GM23248 (cell line): ENCODE data around the gene ZNF580. TPM values are rescaled to one million over a fixed set of nuclear protein-coding genes. Genes with fewer than 3 reads are reported as not detected.

Source experiments
- DNase-seq: peaks from one replicate; pipeline ENCODE4 v3.0.0-alpha.2; 2015
- H2AFZ ChIP-seq: fragments of 200-600 bp; sonication (generic); 2 replicates; pipeline ENCODE4 v1.6.1; 2016; ENCODE audit warnings: antibody characterized with exemption
- H3F3A ChIP-seq: fragments of 200-600 bp; sonication (generic); 2 replicates; pipeline ENCODE4 v1.6.1; 2016; ENCODE audit warnings: mild to moderate bottlenecking, antibody characterized with exemption, mixed run types; ENCODE audit not compliant: insufficient read depth
- H3K27ac ChIP-seq: fragments of 200-600 bp; sonication (generic); 2 replicates; pipeline ENCODE4 v1.5.1; 2016; ENCODE audit warnings: mild to moderate bottlenecking
- H3K27me3 ChIP-seq: fragments of 200-600 bp; sonication (generic); replicated peaks from 2 replicates; pipeline ENCODE4 v1.6.1; 2016; ENCODE audit warnings: mild to moderate bottlenecking; ENCODE audit not compliant: insufficient read depth
- H3K36me3 ChIP-seq: fragments of 200-600 bp; sonication (generic); 2 replicates; pipeline ENCODE4 v1.6.1; 2016; ENCODE audit warnings: low read depth, mild to moderate bottlenecking
- H3K4me1 ChIP-seq: fragments of 200-600 bp; sonication (generic); 2 replicates; pipeline ENCODE4 v1.6.1; 2016; ENCODE audit warnings: mild to moderate bottlenecking; ENCODE audit not compliant: insufficient read depth
- H3K4me2 ChIP-seq: fragments of 200-600 bp; sonication (generic); one replicate; pipeline ENCODE4 v1.6.1; 2016; ENCODE audit warnings: mild to moderate bottlenecking; ENCODE audit not compliant: unreplicated experiment
- H3K4me3 ChIP-seq: fragments of 200-600 bp; sonication (generic); 2 replicates; pipeline ENCODE4 v1.5.1; 2016; ENCODE audit warnings: mild to moderate bottlenecking
- H3K79me2 ChIP-seq: fragments of 200-600 bp; sonication (generic); 2 replicates; pipeline ENCODE4 v1.6.1; 2016; ENCODE audit warnings: mild to moderate bottlenecking; ENCODE audit not compliant: insufficient read depth
- H3K9ac ChIP-seq: fragments of 200-600 bp; sonication (generic); 2 replicates; pipeline ENCODE4 v1.6.1; 2016; ENCODE audit warnings: mild to moderate bottlenecking
- H3K9me2 ChIP-seq: fragments of 200-600 bp; sonication (generic); 2 replicates; pipeline ENCODE4 v1.6.1; 2016; ENCODE audit warnings: mixed run types, mild to moderate bottlenecking, moderate library complexity; ENCODE audit not compliant: insufficient read depth
- H3K9me3 ChIP-seq: fragments of 200-600 bp; sonication (generic); one replicate; pipeline ENCODE4 v1.6.1; 2017; ENCODE audit warnings: low read depth
- H4K20me1 ChIP-seq: fragments of 200-600 bp; sonication (generic); 2 replicates; pipeline ENCODE4 v1.6.0; 2016; ENCODE audit not compliant: insufficient read depth
- EZH2 ChIP-seq: fragments of 200-600 bp; sonication (generic); IDR thresholded peaks from 2 replicates; pipeline ENCODE4 v1.6.1; 2018; ENCODE audit warnings: antibody characterized with exemption, mild to moderate bottlenecking; ENCODE audit not compliant: insufficient read depth, poor library complexity, severe bottlenecking
- EZH2phosphoT487 ChIP-seq: fragments of 200-600 bp; sonication (generic); IDR thresholded peaks from 2 replicates; pipeline ENCODE4 v1.6.1; 2018; ENCODE audit warnings: antibody characterized with exemption, moderate library complexity, mild to moderate bottlenecking, low read depth; ENCODE audit not compliant: insufficient read depth
- WGBS, 2 experiments: methylation state at CpG; one replicate each; pipeline ENCODE4 v1.1.6; 2015 to 2017; ENCODE audit warnings: low lambda C conversion rate in 2 of 2, low coverage in 1 of 2; ENCODE audit errors: missing lambda C conversion rate in 2 of 2; 5-methylcytosine and 5-hydroxymethylcytosine counted together
- in situ Hi-C: fragments of 300-500 bp; cut with MboI; formaldehyde crosslinking; loops from 2 replicates; pipeline ENCODE4 v1.15.0; 2020
- polyA plus RNA-seq: library from polyadenylated mRNA; unstranded; fragments of >200 nt; fragmentation: Nextera tagmentation; extraction: Ambion mirVana; gene quantifications from 2 replicates; pipeline ENCODE4 v1.2.1, GENCODE V29; 2016
- total RNA-seq: library from RNA; depleted of rRNA; stranded (reverse); fragments of >200 nt; shearing (Covaris generic); gene quantifications from 2 replicates; pipeline ENCODE4 v1.2.3, GENCODE V29; 2014

ZNF580 gene
- total and polyA plus RNA-seq, 2 experiments from 2014 or later = 11.7 to 44.0 TPM

GRCh38 chr19:55661826-55662225 lies 21.0 kb downstream of the ZNF580 start:
- TF ChIP-seq EZH2 = no peak
- TF ChIP-seq EZH2phosphoT487 = no peak
- Histone ChIP-seq H3K4me3 (no peak overlapping the region), H3K9me2 (no peaks in the 10 kb centered on the region), H3K27ac (no peak overlapping the region), H4K20me1 (peaks cover 24% of the 10 kb centered on the region; the same call in 1 of the 2 replicates), H3F3A (peaks cover under 1% of the 10 kb centered on the region; the same call in 1 of the 2 replicates), H3K9me3 (no peaks in the 10 kb centered on the region), H3K9ac (no peak overlapping the region), H2AFZ (no peak overlapping the region), H3K79me2 (peaks cover 97% of the 10 kb centered on the region), H3K4me2 (no peak overlapping the region), H3K36me3 (peaks cover 24% of the 10 kb centered on the region; the same call in 1 of the 2 replicates), H3K4me1 (peaks cover 19% of the 10 kb centered on the region), H3K27me3 (no peaks in the 10 kb centered on the region)
- DNase-seq = no peak
- 92 to 100% methylated on average over 5 to 7 of the region's 7 CpGs for WGBS, 2 experiments
- in situ Hi-C loops = loop anchor here (25.0 kb wide), 1 partner anchor 1200 kb away; the partner anchor contains the start of genes CDC42EP5 and LENG9

DNA sequence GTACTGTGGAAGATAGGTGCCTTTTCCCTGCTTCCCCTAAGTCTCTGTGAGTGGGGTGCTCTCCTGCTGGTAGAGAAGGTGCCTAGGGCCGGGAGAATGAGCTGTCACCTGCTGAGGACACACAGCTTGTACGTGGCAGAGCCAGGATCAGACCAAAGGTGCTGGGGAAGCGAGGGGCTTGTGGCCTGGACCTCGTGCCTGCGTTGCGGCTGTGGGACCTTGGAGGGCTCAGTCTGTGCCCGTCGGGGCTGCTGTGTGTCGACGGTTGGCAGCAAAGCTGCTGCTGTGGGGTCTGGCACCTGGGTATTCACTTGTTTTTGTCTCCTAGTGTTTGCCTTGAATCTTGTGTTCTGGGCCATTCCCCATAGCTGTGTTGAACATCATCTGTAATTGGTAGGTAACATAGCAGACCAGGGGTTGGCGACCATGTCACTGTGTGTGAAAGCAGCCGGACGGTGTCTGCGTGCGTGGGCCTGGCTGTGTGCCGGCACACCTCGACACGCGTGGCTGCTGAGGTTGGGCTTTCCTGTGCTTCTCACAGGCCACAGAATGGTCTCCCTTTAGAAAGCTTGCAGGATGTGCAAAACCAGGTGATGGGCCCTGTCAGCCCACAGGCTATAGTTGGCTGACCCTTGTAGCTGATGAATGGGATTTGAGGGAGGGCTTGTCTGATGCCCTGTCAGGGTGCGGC lies 23.2 kb downstream of the ZNF580 start:
- Histone ChIP-seq H3K36me3 (peaks cover 24% of the 10 kb centered on the region; the same call in 1 of the 2 replicates), H3K27me3 (no peaks in the 10 kb centered on the region), H3K27ac (no peak overlapping the region), H3K9ac (no peak overlapping the region), H2AFZ (no peak overlapping the region), H3F3A (no peaks in the 10 kb centered on the region), H3K9me3 (no peaks in the 10 kb centered on the region), H3K79me2 (peaks cover 97% of the 10 kb centered on the region), H3K9me2 (no peaks in the 10 kb centered on the region), H3K4me1 (no peaks in the 10 kb centered on the region), H3K4me2 (no peak overlapping the region), H4K20me1 (peaks cover 6% of the 10 kb centered on the region; the same call in 1 of the 2 replicates), H3K4me3 (no peak overlapping the region)
- DNase-seq = no peak
- in situ Hi-C loops = loop anchor here (25.0 kb wide), 1 partner anchor 1202 kb away; the partner anchor contains the start of genes CDC42EP5 and LENG9
- 86 to 88% methylated on average over 16 to 20 of the region's 20 CpGs for WGBS, 2 experiments
- TF ChIP-seq EZH2 = no peak
- no peak for TF ChIP-seq EZH2phosphoT487

GRCh38 chr19:55666343-55667005 lies 25.7 kb downstream of the ZNF580 start:
- Histone ChIP-seq H3K27ac (no peak overlapping the region), H3K9me3 (no peaks in the 10 kb centered on the region), H3K9me2 (no peaks in the 10 kb centered on the region), H3K9ac (no peak overlapping the region), H3K4me3 (no peak overlapping the region), H3K4me2 (no peak overlapping the region), H4K20me1 (0 out of 2 replicates have a peak, but pooled peaks cover 2% of the 10 kb centered on the region), H3K4me1 (no peaks in the 10 kb centered on the region), H3K36me3 (peaks cover 18% of the 10 kb centered on the region; the same call in 1 of the 2 replicates), H3K79me2 (peaks cover 97% of the 10 kb centered on the region), H2AFZ (no peak overlapping the region), H3K27me3 (no peaks in the 10 kb centered on the region), H3F3A (peaks cover 6% of the 10 kb centered on the region; the same call in 1 of the 2 replicates)
- WGBS, 2 experiments = 75 to 78% methylated on average over 12 of the region's 12 CpGs
- no peak for DNase-seq
- in situ Hi-C loops = loop anchor here (25.0 kb wide), 1 partner anchor 1204 kb away; the partner anchor contains the start of genes CDC42EP5 and LENG9
- TF ChIP-seq EZH2phosphoT487 (no peak), EZH2 (no peak)

DNA sequence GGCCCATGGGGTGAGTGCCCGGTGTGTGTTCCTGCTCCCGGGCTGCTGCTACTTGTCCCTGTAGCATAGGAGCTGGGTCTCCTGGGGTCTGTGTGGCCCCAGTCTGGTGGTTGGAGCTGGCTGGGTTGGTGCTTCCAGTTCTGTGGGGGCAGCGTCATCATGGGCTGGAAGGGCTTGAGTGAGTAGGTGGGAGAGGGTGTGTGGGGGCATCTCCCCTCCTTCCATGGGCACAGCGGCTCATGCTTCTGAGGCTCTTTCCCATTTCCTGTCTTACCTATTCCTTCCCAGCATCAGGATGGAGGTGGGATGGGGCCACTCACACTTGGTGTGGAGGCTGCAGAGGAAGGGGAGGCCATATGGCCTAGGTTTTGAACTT lies 26.2 kb downstream of the ZNF580 start:
- H3K9me3 ChIP-seq = no peaks in the 10 kb centered on the region
- H3K4me1 ChIP-seq = peaks cover 2% of the 10 kb centered on the region; the same call in 1 of the 2 replicates
- peaks cover 15% of the 10 kb centered on the region; the same call in 1 of the 2 replicates for H3K36me3 ChIP-seq
- H3K9me2 ChIP-seq = no peaks in the 10 kb centered on the region
- H3K79me2 ChIP-seq = peaks cover 97% of the 10 kb centered on the region
- TF ChIP-seq EZH2phosphoT487 (no peak), EZH2 (no peak)
- no peak overlapping the region for H3K9ac ChIP-seq
- no peak for DNase-seq
- 91 to 94% methylated on average over 4 of the region's 4 CpGs for WGBS, 2 experiments
- H3K4me3 ChIP-seq = no peak overlapping the region
- H4K20me1 ChIP-seq = peaks cover 7% of the 10 kb centered on the region; the same call in 1 of the 2 replicates
- in situ Hi-C loops = loop anchor here (25.0 kb wide), 1 partner anchor 1205 kb away; the partner anchor contains the start of genes CDC42EP5 and LENG9
- H3F3A ChIP-seq = peaks cover 11% of the 10 kb centered on the region
- H2AFZ ChIP-seq = no peak overlapping the region
- no peak overlapping the region for H3K4me2 ChIP-seq
- H3K27ac ChIP-seq = no peak overlapping the region
- no peaks in the 10 kb centered on the region for H3K27me3 ChIP-seq
